ENCODE measurements around the gene CABP2.
A peak's percentile ranks its signal among the peaks of the same experiment; 100 is the strongest.
"Not testable (repeated sequence)": the region's sequence is repeated elsewhere in the genome, so short reads cannot be mapped to it uniquely, and the experiment has no call there.

The CABP2 gene

DNA sequence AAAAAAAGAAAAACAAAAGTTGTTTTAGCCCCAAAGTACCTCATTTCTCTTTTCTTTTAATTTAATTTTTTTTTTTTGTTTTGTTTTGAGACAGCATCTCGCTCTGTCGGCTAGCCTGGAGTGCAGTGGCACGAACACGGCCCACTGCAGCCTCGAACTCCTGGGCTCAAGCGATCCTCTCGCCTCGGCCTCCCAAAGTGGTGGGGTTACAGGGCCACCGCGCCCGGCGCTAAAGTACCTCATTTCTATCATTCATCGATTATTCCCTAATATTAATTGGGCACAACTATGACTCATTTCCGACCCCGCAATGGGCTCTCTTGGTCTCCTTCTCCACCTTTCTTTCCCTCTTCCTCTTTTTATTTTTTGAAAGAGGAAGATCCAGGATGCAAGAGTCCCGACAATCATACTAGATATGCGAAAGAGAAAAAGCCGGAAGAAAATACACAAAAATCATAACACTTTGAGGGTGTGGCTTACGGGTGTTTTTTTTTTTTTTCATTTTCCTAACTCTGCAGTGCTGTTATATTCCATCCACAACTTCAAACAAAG, 40.9 kb downstream of the CABP2 start:
- peak overlapping the region; percentile 86 for H3K4me3 ChIP-seq (ENCODE audit: low read length)
- no peak for DNase-seq (ENCODE audit: low read depth)
- TF ChIP-seq CTCF (IDR thresholded peaks at IDR 0.05; ENCODE audit: insufficient read depth, low read depth, low read length, missing control alignments) = no peak

GRCh38 chr11:67477344-67478050, 45.7 kb downstream of the CABP2 start:
- DNase-seq (ENCODE audit: low read depth); H3K4me3 ChIP-seq (ENCODE audit: low read length): not testable (repeated sequence)

GRCh38 chr11:67476692-67477091, 46.6 kb downstream of the CABP2 start:
- H3K4me3 ChIP-seq (ENCODE audit: low read length); DNase-seq (ENCODE audit: low read depth): not testable (repeated sequence)

DNA sequence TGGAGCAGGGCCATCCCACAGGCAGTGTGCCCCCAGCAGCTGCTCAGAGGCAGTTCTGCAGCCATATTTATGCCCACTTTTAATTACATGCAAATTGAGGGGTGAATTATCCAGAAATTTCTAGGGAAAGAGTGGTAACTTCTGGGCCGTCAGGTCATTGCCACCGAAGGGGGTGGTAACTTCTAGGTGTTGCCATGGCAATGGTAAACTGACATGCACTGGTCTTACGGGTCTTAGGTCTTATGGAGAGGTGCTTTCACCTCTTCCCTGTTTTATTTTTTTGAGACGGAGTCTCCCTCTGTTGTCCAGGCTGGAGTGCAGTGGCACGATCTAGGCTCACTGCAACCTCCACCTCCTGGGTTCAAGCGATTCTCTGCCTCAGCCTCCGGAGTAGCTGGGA, 50.4 kb downstream of the CABP2 start:
- TF ChIP-seq CTCF (IDR thresholded peaks at IDR 0.05; ENCODE audit: insufficient read depth, low read depth, low read length, missing control alignments) = no peak
- H3K4me3 ChIP-seq (ENCODE audit: low read length) = no peak overlapping the region
- no peak for DNase-seq (ENCODE audit: low read depth)

DNA sequence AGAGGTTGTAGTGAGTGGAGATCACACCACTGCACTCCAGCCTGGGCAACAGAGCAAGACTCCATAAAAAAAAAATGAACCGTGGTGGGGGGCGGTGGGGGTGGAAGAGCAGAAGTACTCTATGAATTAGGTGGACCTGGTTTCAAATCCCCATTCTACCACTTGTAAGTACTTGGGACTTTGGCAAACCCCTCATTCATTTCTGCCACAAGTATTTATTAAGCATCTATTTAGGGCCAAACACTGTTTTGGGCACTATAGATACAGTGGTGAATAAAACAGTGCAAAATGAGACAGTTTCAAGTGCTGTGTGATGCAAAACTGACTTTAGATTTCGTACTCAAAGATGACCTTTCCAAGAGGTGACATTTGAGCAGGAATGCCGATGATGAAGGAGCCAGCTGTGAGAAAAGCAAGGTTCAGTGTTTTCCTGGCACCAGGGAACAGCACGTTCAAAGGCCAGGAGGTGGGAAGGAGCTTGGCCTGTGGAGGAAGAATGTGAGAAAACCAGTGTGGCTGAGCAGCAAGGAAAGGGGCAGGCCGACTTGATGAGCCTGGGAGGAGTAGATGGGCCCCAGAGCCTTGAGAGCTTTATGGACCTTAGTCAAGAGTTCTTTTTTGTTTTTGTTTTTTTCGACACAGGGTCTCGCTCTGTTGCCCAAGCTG, 52.8 kb downstream of the CABP2 start:
- no peak for DNase-seq (ENCODE audit: low read depth)
- no peak overlapping the region for H3K4me3 ChIP-seq (ENCODE audit: low read length)
- TF ChIP-seq CTCF (IDR thresholded peaks at IDR 0.05; ENCODE audit: insufficient read depth, low read depth, low read length, missing control alignments) = no peak

- DNase-seq (ENCODE audit: low read depth) = no peak
- no peak for TF ChIP-seq CTCF (IDR thresholded peaks at IDR 0.05; ENCODE audit: insufficient read depth, low read depth, low read length, missing control alignments)
- H3K4me3 ChIP-seq (ENCODE audit: low read length) = peak overlapping the region; percentile 51
These were observed 53.8 kb downstream of the CABP2 start for GRCh38 chr11:67469508-67469811.

All from epithelial cell of esophagus (primary cell).